Activated effector memory CD4-positive, alpha-beta T cell treated with anti-CD3 and anti-CD28 coated beads, Interleukin-2, amount 50 U/mL, for 16 hours (primary cell): ENCODE results near the gene DMGDH.

ENCODE experiments used
- DNase-seq: peaks from one replicate; pipeline ENCODE4 v3.0.0-alpha.2; 2020

Gene DMGDH

DNA sequence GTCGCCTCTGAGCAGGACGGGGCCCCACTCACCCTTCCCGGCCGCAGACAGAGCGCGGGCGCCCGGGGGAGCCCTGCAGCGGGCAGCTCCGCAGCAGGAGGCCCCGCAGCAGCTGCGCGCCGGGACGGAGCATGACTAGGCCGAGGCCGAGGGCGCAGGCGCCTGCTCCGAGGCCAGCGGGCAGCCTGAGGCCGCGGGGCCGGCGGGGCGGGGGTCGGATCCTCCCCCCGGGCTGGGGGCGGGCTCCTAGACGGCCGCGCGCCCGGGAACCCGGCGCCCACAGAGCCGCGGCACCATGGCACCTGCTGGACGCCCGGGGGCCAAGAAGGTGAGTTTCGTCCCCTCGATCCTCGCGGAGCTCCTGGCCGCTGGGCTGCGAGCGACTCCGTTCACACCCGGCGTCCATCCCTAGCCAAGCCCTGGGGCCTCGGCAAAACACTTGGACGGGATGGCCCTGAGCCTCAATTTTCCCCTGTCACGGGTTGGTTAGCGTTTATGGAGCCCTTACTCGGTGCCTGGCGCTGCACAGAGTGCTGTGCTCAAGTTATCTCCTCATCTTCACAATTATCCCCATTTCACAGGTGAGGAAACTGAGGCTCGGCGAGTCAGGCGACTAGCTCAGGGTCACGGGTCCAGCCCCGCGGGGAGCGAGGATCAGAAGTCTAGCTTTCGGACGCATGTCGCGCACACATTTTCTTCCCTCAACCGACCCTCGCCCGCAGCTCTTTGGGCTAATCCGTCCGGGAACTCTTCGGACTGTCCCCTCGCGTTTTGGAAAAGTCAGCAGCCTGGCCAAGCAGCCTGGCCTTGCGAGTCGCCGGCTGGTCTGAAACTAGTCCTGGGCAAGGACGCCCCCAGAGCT lies at the start of gene DMGDH, which contains the start of gene BHMT2:
DMGDH (minus strand) TSS at position 187 of the 862 bp plus-strand sequence; CDS start at position 133, 54 bp downstream.
BHMT2 (plus strand) TSS at position 280 of the 862 bp plus-strand sequence; CDS start at position 296, 16 bp downstream.
- DNase-seq, result no peak

DNA sequence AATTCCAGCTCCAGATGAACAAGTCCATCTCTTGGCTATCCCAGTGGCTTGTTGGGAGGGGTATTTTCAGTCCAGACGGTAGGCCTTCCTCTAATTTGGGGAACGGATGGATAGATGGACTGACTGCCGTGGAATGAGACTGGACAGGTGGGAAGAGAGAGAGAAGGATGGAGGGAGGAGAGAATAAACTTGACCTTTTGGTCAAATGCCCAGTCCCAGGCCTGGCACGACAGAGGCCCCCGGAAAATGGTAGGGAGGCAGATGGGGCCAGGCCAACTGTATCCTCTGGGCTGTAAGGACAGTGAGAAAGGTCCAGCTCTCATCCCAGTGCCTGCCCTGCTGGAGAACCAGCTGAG lies 43.2 kb upstream of the DMGDH start:
- no peak for DNase-seq

DNA sequence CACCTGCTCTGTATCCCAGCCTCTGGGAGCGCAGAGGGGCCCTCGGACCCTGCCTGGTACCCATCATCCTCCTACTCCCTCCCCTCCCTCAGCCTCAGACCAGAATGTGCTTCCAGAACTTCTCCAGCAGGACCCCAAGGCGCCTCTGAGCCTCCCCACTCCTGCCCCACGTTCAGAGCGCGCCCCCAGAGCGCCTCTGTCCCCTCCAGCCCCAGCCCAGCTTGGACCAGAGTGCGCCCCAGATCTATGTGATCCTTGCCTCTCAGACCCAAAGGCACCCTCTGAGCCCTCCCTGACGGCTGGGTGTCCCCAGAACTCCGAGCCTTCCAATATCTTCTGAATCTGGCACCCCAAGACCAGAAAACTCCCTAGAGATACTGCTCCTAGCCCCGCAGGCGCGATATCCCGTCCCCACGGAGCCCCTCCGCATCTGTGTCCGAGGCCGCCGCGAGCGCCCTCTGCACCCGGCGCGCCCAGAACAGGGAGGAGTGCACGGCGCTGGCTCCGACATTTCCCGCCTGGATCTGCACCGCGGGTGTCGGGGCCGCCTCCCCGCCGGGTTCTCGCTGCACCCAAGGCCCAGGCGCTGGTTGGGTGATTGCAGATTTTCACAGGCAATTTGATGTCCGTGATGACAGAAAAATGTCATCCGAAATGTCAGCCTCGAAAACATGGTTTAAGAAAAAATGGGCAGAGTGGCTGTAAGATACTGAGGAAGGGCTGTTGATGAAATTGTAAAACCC lies 42.7 kb upstream of the DMGDH start:
- DNase-seq, result no peak

DNA sequence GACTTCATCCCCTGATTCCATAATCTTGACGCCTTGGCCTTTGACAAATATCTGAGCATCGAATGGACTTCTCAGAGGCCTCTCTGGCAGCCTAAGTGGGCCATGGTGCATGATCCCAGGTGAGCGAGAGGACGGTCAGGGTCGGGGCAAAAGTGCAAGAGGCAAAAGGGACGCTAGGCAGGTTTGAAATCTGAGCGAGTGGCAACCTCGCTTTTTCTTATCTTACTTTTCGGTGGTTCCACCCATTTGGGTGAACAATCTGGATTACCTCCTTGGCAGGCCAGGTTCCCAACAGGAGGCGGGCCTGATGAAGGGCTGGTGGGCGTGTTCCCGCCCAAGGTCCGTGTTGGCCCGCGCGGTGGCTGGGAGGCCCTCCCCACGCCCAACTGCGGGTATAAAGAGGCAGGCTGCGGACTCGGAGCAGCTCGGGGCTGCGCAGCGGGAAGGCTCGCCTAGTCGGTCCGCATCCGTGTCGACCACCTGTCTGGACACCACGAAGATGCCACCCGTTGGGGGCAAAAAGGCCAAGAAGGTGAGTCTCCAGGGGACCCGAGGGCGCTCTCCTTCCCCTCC lies 42.0 kb upstream of the DMGDH start, which contains the start of gene BHMT:
BHMT (plus strand) TSS at position 423 of the 573 bp plus-strand sequence; CDS start at position 500, 77 bp downstream.
- no peak for DNase-seq

DNA sequence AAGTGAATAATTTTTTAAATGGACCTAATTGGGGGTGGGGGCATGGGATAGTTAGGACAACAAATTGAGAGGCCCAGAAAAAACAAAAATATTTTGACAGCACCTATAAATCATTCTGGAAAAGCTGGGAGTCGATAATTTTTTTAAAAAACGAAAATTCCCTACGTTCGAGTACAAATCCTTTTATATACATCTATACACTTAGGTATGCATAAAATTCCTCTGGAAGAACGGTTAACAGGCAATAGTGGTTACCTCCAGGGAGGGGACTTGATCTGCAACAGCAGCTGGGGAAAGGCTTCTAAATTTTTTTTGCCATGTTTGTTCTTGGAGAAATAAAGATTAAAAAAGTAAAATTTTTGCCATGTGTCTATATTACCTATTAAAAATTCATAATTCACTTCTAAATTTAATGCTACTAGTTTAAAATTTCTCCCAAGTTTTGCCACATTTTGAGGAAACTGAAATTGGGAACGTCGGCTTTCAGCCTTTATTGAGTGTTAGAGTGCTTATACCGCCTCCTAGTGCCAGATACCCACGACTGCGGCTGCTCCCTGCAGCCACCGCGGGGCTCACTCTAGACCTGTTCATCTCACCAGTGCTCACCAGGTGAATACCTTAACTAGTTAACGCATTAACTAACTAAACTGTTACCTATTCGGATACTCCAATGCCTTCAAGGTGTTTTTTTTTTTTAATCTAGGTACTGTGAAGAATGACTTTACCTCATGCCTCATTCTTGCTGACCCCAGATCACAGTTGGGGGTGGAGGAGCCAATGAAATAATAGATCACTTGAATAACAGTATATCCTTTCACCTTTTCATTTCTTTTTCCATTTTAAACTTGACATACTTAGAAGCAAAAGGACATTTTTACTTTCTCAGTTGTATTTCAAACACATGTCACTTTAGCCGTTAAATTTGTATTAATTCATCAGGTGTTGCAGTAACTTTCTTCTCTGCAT lies 40.3 kb upstream of the DMGDH start:
- DNase-seq, result peak; percentile 68

DNA sequence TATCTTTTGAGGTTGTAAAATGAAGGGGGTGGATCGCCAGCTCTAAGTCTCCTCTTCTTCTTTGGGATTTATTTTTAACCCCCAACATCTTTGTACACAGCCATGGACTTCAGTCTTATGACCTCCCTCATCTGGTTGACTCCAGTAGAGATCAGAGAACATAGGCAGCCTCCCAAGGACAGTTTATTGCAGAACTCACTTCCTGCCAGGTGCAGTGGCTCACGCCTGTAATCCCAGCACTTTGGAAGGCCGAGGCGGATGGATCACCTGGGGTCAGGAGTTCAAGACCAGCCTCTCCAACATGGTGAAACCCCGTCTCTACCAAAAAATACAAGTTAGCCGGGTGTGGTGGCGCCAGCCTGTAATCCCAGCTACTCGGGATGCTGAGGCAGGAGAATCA lies 39.3 kb upstream of the DMGDH start:
- no peak for DNase-seq

DNA sequence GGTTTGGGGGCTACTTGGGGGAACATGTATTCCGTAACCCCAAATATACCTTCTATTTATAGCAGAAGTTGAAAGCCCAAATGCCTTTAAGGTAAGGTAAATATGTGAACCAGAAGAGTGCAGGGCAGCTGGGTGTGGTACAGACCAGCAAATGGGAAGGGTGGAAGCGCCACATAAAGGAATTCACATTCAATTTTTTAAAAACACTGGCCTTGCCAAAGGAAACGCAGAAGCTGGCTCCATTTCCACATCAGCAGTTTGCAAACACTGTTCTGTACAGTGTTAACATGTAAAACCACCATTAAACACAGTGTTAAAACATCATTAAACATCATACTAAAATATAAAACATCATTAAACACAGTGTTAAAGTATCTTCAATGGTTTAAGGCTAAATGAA lies 38.6 kb upstream of the DMGDH start:
- DNase-seq, result no peak

DNA sequence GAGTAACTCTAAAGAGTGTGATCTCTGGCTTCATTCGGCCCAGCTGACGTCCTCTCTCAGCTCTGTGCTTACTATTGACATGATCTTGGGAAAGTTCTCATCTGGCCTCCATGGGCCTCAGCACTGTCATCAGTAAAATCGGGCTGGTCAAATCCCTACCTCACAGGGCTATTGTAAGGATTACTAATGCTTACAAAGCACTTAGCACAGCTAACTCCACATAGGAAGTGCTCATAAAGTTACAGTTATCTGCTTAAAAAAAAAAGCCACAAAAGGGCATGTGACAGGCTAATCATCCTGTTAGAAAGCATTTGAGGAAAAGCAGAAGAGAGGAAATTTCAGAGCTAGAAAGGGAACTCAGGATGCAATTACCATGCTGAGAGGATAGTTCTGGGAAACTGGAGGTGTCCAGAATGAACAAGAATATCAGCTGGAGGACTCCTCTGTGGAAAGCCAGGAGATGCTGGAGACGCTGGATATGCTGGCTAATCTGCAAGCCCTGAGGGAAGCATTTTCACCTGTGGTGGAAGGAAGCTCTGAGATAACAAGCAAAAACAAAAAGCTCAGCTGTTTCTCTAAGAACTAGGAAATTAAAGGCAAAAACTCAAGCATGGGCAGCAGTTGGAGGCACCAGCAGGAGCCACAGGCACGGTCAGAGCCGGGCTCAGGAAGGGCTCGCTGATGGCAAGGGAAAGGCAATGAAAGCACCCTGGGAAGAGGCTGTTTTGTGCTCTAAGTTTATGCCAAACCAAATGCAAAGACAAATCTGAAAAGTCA lies 37.7 kb upstream of the DMGDH start:
- DNase-seq, result no peak

DNA sequence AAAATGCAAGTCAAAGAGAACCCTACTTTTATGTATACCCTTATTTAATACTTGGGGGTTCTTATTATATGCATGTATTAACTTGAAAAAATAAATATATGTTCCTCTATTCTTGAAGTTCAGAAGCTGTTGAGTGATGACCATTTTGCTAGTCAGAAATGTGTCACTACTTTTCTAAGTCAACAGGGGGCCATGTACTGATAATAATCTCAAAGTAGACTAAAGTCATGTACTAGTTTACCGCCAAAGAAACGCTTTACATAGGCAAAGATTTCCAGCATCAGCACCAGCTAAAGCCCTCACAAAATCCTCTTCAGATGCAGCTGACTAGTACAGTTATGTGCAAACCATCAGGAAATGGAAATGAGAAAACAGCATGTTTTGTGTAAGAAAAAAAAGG lies 36.4 kb upstream of the DMGDH start:
- no peak for DNase-seq

DNA sequence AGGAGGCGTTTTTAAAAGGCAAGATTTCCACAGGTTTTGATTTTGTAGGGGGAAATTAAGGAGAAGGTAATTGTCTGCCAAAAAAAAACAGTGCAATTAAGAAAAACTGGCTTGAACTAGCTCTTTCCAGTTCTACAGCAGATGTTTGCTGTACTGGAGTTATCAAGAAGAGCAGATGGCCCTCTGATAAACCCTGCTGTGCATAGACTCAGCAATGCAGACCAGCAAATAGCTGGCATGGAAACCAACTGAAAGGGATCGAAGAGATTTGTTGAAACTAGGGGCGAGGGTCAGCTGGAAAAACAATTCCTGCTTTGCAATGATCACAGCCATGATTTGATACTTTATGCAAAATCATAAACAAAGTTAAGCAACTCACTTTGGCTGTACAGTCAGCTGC lies 24.3 kb upstream of the DMGDH start:
- DNase-seq, result no peak

DNA sequence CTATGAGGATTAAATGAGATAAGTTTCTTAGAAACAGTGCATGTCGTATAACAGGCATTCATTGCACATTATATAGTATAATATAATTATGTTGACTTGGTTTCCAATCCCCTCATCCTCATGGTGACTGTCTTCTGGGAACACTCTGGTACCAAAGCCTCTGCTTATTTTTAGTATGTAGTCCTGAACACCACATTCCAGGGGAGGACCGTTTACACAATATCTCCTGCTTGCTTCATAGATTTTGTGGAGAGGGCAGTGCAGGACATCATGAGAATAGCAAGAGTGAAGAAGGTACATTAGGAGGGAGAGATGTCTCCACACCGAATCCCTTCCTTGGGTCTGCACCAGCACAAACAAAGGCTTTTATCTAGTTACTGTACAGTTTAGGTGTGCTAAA lies 21.6 kb upstream of the DMGDH start:
- no peak for DNase-seq

DNA sequence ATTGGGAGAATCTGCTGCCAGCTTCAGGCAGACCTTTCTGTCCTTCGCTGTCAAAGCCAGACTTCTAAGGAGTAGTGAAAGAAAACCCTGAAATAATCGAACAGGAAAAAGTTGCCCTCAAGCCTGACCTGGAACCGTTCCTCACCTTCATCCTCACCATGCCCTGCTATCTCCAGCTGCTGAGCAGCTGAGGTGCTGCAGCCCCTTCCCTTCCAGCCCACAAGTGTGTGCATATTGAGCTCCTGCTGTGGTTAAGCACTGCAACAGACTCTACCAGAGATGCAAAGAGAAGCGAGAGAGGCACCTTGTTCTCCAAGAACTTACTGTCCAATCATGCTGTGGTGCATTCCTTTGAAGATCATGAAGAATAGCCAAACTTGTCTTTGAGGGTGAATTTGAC lies 19.0 kb upstream of the DMGDH start:
- DNase-seq, result no peak

DNA sequence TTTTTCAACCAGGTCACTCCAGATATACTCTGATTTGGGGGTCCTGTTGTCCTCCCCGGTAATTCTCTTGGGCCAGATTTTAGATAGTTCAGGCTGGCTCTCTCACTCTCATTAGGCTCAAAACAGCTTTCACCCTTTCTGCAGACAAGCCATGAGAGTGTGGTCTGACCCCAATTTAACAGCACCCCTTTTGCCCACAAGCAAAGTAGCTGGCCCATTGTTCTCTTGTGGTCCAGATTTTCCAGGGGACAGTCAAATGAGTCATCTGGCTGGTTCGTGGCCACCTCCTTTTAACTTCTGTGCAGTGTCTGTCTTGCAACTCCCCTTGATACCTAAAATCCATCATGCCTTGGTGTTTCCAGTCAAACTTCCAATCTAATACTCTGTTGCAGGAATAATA lies 16.6 kb upstream of the DMGDH start:
- DNase-seq, result no peak

DNA sequence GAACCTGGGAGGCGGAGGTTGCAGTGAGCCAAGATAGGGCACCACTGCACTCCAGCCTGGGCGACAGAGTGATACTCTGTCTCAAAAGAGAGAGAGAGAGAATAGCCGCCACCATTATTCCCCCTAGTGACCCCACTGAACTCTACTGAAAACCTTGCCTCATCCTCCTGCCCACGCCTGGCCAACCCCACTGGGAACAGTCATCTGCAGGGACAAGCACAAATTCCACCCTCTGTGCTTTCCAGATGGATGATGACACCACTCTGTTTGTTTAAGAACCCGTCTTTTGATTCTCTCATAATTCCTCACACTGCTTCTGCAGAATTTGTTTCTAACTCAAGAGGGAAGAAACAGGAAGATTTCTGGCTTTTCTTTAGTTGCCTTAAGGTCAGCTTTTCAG lies 12.3 kb upstream of the DMGDH start:
- DNase-seq, result no peak

DNA sequence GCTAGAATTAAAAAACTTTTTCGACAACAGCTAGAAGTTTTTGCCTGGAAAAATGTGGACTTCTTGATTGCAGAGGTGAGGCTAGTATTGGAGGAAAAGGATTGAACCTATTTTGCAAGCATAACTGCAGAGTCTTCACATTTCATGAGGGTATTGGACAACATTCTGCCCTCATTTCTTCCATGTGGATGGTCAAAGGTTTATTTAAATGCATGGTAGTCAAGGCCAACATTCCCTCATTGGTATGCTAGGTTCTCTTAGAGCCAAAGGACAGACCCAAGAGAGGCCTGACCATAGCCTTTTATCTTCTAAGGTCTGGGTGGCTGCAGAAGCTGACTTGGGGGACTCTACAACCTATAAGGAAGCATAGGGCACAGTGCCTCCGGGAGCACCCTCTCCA lies 11.3 kb upstream of the DMGDH start:
- DNase-seq, result no peak

DNA sequence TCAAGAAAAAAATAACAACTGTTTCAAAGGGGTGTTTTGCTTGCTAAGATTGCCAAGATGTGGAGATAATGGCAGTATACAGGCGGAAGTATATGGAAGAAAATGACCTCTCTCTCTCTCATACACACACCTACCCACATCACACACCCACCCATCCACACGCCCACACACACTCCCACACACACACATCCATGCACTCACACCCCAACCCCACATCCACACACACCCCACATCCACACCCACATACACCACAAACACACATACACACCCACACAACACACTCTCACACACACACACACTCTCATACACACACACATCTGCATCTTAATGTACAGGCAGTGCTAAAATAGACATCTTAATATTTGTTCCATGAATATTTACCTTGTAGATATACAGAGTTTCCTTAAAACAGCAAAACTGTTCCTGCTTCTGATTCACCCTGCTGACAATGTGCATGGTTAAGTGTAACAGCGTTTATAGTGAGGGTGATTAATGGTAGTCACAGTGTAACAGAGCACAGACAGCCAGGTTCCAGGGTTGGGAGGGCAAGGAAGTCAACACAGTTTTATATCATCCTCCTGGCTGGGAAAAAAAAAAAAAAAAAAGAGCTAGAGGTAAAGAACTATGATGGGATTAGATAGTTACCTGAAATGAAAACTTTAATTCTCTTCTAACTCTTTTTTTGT lies 8.3 kb upstream of the DMGDH start:
- no peak for DNase-seq

DNA sequence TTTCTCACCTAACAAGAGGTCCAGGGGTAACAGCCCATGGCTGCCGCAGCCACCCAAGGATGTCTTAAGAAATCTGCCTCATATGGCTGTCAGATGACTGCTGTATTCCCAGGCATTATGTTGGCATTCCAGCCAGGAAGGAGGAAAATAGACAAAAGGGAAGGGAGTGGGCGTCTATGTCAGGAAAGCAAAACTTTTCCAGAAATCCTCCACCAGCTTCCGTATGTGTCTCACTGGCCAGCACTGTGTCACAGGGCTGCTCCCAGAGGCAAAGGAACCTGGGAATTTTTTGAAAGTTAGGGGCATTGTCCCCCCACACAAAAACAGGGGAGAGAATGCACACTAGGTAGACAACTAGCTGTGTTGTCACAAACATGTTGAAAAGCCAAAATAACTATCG lies 7.3 kb upstream of the DMGDH start:
- DNase-seq, result no peak

DNA sequence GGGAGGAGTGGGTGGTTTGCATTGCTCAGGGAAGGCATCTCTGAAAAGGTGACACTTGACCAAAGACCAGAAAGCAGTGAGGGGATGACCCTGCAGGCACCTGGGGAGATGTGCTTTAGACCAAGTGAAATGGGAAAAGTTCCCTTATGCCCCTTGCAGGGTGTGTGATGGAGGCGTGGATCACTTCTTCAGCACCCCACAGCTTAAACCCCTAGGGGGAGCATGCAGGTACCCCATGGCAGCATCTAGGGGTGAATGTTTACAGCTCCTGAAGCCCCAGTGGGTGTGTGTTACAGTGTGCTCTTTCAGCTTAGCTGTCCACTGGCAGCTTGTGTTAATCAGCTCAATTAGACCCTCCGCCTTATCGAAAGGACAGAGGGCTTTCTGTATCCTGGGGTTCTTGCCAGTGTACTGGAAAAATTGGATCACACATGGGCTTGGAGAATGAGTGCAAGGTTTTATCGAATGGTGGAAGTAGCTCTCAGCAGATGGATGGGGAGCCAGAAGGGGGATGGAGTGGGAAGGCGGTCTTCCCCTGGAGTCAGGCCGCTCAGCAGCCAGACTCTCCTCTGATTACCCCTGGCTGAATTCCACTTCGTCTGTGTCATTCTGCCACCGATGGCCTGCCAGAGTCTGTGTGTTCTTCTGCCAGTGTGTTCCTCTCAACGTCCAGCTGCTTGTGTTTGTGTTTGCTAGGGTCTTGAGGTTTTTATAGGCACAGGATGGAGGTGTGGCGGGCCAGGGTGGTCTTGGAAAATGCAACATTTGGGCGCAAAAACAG lies 6.4 kb upstream of the DMGDH start:
- no peak for DNase-seq

DNA sequence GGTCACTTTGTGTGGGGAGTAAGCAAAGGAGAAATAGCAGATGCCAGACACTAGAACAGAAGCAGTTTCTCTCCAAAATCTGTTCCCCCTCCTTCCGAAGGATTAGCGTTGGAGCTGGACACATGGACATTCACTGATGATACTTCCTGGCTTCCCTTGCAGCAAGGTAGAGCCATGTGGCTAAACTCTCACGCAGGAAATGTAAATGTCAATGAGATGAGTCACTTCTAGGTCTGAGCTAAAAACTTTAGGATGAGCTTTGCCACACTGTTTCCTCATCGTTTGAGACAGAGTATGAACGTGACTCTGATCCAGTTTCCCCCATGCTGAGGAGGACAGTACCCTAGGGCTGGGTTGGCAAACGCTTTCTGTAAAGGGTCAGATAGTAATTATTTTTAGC lies 5.2 kb upstream of the DMGDH start:
- no peak for DNase-seq

DNA sequence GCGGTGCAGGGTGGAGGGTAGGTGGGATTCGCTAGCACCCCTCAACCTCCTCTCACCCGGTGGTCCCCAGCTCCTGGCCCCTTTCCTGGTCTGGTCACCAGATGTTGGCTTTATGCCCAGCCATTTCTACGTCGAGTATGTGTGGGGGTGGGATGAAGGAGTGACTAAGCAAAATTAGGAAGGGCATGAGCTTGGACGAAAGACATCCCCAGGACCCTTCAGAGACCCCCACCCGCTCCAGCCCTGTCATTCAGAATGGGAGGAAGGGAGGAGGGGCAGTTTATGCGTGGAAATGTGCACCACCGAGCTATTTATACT lies 835 bp upstream of the DMGDH start:
- DNase-seq, result no peak

DNA sequence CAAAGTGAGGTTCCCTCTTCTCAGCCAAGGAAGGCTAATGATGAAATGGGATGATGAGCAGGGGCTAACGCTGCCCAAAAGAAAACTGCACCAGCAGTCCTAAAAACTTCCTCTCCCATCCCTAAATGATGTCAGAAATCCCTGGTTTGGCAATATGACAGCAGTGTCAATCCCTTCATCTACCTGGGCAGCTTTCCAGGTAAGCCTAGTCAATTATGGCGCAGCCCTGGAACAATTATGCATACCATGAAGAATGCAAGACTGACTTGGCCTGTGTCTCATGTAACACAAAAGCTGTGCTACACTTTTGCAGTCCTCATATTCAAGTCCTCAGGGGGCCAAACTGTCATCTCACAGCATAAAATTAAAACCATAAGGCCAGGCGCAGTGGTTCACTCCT lies 7.0 kb downstream of the DMGDH start:
- no peak for DNase-seq
